ENCODE results near the gene COL27A1.

The COL27A1 gene

DNA sequence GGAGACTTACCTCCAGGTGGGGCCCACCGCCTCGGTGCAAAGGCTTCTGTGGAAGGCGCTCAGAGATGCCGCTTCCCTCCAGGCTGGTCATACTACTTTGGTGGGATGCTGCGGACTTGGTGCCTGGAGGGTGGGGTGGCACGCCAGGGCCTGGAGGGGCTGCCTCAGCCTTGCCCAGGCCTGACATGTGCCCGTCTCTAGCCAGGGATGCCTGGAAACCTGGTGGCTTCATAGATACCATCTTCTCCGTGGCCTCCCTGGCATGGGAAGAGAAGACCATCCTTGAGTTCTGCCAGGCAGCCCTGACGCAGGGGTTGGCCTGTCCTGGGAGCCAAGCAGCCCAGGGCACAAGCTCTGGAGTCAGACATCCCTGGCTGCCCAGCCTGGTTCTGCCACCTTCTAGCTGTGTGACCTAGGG lies 202.6 kb downstream of the COL27A1 start:
- Histone ChIP-seq H3K9ac (no peak overlapping the region), H3K4me1 (no peaks in the 10 kb centered on the region), H2AFZ (no peak overlapping the region), H3K79me2 (no peaks in the 10 kb centered on the region), H3K4me3 (ENCODE audit: low read depth, low read length) (no peak overlapping the region), H3K9me3 (ENCODE audit: control insufficient read depth, low read length) (no peaks in the 10 kb centered on the region), H3K27me3 (ENCODE audit: control insufficient read depth, insufficient read depth, low read length) (no peaks in the 10 kb centered on the region), H3K27ac (no peak overlapping the region), H3K4me2 (ENCODE audit: low read length) (no peak overlapping the region), H3K36me3 (ENCODE audit: control insufficient read depth, insufficient read depth, low read length) (no peaks in the 10 kb centered on the region)
- TF ChIP-seq, protein P1, sequence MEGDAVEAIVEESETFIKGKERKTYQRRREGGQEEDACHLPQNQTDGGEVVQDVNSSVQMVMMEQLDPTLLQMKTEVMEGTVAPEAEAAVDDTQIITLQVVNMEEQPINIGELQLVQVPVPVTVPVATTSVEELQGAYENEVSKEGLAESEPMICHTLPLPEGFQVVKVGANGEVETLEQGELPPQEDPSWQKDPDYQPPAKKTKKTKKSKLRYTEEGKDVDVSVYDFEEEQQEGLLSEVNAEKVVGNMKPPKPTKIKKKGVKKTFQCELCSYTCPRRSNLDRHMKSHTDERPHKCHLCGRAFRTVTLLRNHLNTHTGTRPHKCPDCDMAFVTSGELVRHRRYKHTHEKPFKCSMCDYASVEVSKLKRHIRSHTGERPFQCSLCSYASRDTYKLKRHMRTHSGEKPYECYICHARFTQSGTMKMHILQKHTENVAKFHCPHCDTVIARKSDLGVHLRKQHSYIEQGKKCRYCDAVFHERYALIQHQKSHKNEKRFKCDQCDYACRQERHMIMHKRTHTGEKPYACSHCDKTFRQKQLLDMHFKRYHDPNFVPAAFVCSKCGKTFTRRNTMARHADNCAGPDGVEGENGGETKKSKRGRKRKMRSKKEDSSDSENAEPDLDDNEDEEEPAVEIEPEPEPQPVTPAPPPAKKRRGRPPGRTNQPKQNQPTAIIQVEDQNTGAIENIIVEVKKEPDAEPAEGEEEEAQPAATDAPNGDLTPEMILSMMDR (IDR thresholded peaks at IDR 0.05): no peak

DNA sequence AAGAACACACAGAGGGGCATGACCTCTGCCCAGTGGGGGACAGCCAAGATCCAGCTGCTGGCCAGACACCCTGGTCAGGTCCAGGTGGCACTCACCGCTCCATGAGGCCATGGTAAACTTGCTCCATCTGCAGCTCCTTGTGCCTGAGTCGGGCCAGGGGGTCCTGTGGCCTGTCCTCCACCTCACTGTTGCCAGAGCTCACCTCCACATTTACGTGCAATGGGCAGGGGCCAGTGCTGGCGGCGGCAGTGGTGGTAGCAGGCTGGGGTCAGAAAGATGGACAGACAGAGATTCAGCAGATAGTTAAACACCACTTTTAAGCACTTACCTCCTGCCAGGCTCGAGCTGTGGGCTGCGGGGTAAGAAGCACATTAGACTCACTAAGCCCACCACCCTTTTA lies 204.5 kb downstream of the COL27A1 start:
- H3K4me2 ChIP-seq (ENCODE audit: low read length): no peak overlapping the region
- H3K4me1 ChIP-seq: peaks cover 3% of the 10 kb centered on the region
- H3K36me3 ChIP-seq (ENCODE audit: control insufficient read depth, insufficient read depth, low read length): no peaks in the 10 kb centered on the region
- TF ChIP-seq, protein P1 (IDR thresholded peaks at IDR 0.05): no peak
- H3K9ac ChIP-seq: no peak overlapping the region
- H2AFZ ChIP-seq: no peak overlapping the region
- no peak overlapping the region for H3K27ac ChIP-seq
- H3K4me3 ChIP-seq (ENCODE audit: low read depth, low read length): no peak overlapping the region
- H3K9me3 ChIP-seq (ENCODE audit: control insufficient read depth, low read length): no peaks in the 10 kb centered on the region
- H3K27me3 ChIP-seq (ENCODE audit: control insufficient read depth, insufficient read depth, low read length): no peaks in the 10 kb centered on the region
- no peaks in the 10 kb centered on the region for H3K79me2 ChIP-seq

DNA sequence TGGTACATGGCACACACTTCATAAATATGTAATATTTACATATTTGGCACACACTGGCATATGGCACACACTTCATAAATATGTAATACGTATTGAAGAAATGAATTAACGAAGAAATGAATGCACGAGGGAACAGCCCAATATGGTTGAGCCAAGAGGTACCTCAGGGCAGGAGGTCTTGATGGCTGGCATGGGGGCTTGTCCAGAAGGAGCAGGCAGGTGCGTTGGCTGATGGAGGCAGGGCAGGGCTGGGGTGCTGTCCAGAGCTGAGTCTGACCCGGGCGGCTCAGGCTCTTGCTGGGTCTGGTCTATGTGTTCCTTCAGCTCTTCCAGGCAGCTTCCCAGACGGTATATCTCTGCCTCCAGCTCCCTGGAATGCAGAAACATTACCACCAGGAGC lies 206.2 kb downstream of the COL27A1 start:
- Histone ChIP-seq H3K4me2 (ENCODE audit: low read length) (no peak overlapping the region), H3K9me3 (ENCODE audit: control insufficient read depth, low read length) (no peaks in the 10 kb centered on the region), H3K4me3 (ENCODE audit: low read depth, low read length) (no peak overlapping the region), H3K27me3 (ENCODE audit: control insufficient read depth, insufficient read depth, low read length) (no peaks in the 10 kb centered on the region), H3K36me3 (ENCODE audit: control insufficient read depth, insufficient read depth, low read length) (no peaks in the 10 kb centered on the region), H2AFZ (no peak overlapping the region), H3K79me2 (no peaks in the 10 kb centered on the region), H3K27ac (no peak overlapping the region), H3K4me1 (peaks cover 3% of the 10 kb centered on the region), H3K9ac (no peak overlapping the region)
- TF ChIP-seq, protein P1 (IDR thresholded peaks at IDR 0.05): no peak

Measured in parathyroid adenoma (tissue), 2 donors.